ENCODE results near the gene ASB2. TPM values are rescaled to one million over a fixed set of nuclear protein-coding genes. Genes with fewer than 3 reads are reported as not detected.

Gene ASB2
- polyA plus RNA-seq, 1 donor (not counting 4 experiments of a cell fraction or from before 2014, with no cell fraction given) = 0.56 TPM

GRCh38 chr14:93944348-93945069, 31.9 kb downstream of the ASB2 start:
- no peak overlapping the region for H3K27ac ChIP-seq (ENCODE audit: control insufficient read depth, insufficient read depth, low read length)
- H4K20me1 ChIP-seq (ENCODE audit: control insufficient read depth, extremely low read depth, insufficient read depth, low read length) = no peaks in the 10 kb centered on the region
- H3K4me1 ChIP-seq (ENCODE audit: control insufficient read depth, extremely low read depth, insufficient read depth, low read length) = peaks cover 12% of the 10 kb centered on the region
- no peak for FAIRE-seq
- dilution Hi-C loops (cut with MboI; ENCODE audit: extremely low pct_ligation_motif_present, low sequenced_read_pairs) = no loop called here
- no peak overlapping the region for H3K9ac ChIP-seq (ENCODE audit: control insufficient read depth, extremely low read depth, insufficient read depth, low read length)
- H3K9me1 ChIP-seq (ENCODE audit: control insufficient read depth, extremely low read depth, insufficient read depth, low read length) = no peaks in the 10 kb centered on the region
- no peak overlapping the region for H3K4me2 ChIP-seq (ENCODE audit: control insufficient read depth, extremely low read depth, insufficient read depth, low read depth, low read length)
- H3K9me3 ChIP-seq (ENCODE audit: control insufficient read depth, low read depth, low read length) = no peaks in the 10 kb centered on the region
- TF ChIP-seq EZH2 (IDR thresholded peaks at IDR 0.05; ENCODE audit: low read length) = no peak
- no peak for TF ChIP-seq CTCF (optimal IDR thresholded peaks at IDR 0.05 in 1 of 3, IDR thresholded peaks at IDR 0.05 in 1 of 3, conservative IDR thresholded peaks at IDR 0.05 in 1 of 3; ENCODE audit: extremely low read depth in 1 of 3, insufficient read depth in 2 of 3, low read length in 3 of 3)
- no peaks in the 10 kb centered on the region for H3K27me3 ChIP-seq (ENCODE audit: control insufficient read depth, extremely low read depth, insufficient read depth, low read length)
- no peak for DNase-seq (ENCODE audit: low read depth, low spot score)
- no peak overlapping the region for H3K4me3 ChIP-seq (ENCODE audit: control insufficient read depth in 2 of 3, extremely low read depth in 1 of 3, insufficient read depth in 2 of 3, low read depth in 1 of 3, low read length in 3 of 3)
- no peaks in the 10 kb centered on the region for H3K36me3 ChIP-seq (ENCODE audit: control insufficient read depth in 2 of 2, extremely low read depth in 1 of 2, insufficient read depth in 2 of 2, low read length in 2 of 2)
- H3K79me2 ChIP-seq (ENCODE audit: control insufficient read depth, insufficient read depth, low read length) = no peaks in the 10 kb centered on the region
- no peak overlapping the region for H2AFZ ChIP-seq (ENCODE audit: control insufficient read depth, low read length)

GRCh38 chr14:93943930-93944329, 32.4 kb downstream of the ASB2 start:
- Histone ChIP-seq H3K4me2 (ENCODE audit: control insufficient read depth, extremely low read depth, insufficient read depth, low read depth, low read length) (no peak overlapping the region), H3K4me3 (ENCODE audit: control insufficient read depth in 2 of 3, extremely low read depth in 1 of 3, insufficient read depth in 2 of 3, low read depth in 1 of 3, low read length in 3 of 3) (no peak overlapping the region), H3K4me1 (ENCODE audit: control insufficient read depth, extremely low read depth, insufficient read depth, low read length) (peaks cover 12% of the 10 kb centered on the region), H3K9me3 (ENCODE audit: control insufficient read depth, low read depth, low read length) (no peaks in the 10 kb centered on the region), H3K9ac (ENCODE audit: control insufficient read depth, extremely low read depth, insufficient read depth, low read length) (no peak overlapping the region), H3K27ac (ENCODE audit: control insufficient read depth, insufficient read depth, low read length) (no peak overlapping the region), H3K9me1 (ENCODE audit: control insufficient read depth, extremely low read depth, insufficient read depth, low read length) (no peaks in the 10 kb centered on the region), H3K27me3 (ENCODE audit: control insufficient read depth, extremely low read depth, insufficient read depth, low read length) (peaks cover 4% of the 10 kb centered on the region), H3K36me3 (ENCODE audit: control insufficient read depth in 2 of 2, extremely low read depth in 1 of 2, insufficient read depth in 2 of 2, low read length in 2 of 2) (no peaks in the 10 kb centered on the region), H3K79me2 (ENCODE audit: control insufficient read depth, insufficient read depth, low read length) (no peaks in the 10 kb centered on the region), H2AFZ (ENCODE audit: control insufficient read depth, low read length) (no peak overlapping the region), H4K20me1 (ENCODE audit: control insufficient read depth, extremely low read depth, insufficient read depth, low read length) (no peaks in the 10 kb centered on the region)
- no peak for FAIRE-seq
- no peak for DNase-seq (ENCODE audit: low read depth, low spot score)
- dilution Hi-C loops (cut with MboI; ENCODE audit: extremely low pct_ligation_motif_present, low sequenced_read_pairs) = no loop called here
- TF ChIP-seq CTCF (optimal IDR thresholded peaks at IDR 0.05 in 1 of 3, IDR thresholded peaks at IDR 0.05 in 1 of 3, conservative IDR thresholded peaks at IDR 0.05 in 1 of 3; ENCODE audit: extremely low read depth in 1 of 3, insufficient read depth in 2 of 3, low read length in 3 of 3) (no peak), EZH2 (IDR thresholded peaks at IDR 0.05; ENCODE audit: low read length) (no peak)

Measured in keratinocyte (primary cell).